HEK293 (cell line): Measurements from ENCODE around the gene PRTG.

Experiments
- KLF10 ChIP-seq: fragments of 450-650 bp; IDR thresholded peaks from 2 replicates; pipeline ENCODE4 v1.5.1; 2018; ENCODE audit warnings: missing biosample characterization, mild to moderate bottlenecking, missing genetic modification characterization
- SETDB1 ChIP-seq: IDR thresholded peaks from one replicate; pipeline ENCODE4 v1.6.1; 2017; ENCODE audit warnings: mild to moderate bottlenecking, low read length, moderate library complexity, mixed read lengths; ENCODE audit not compliant: insufficient read length
- TCF7L2 ChIP-seq: IDR thresholded peaks from 2 replicates; pipeline ENCODE4 v1.6.1; 2011; ENCODE audit warnings: low read depth, mild to moderate bottlenecking, inconsistent platforms, low read length, moderate library complexity, borderline replicate concordance
- ZNF175 ChIP-seq: fragments of 450-650 bp; formaldehyde crosslinking; IDR thresholded peaks from 2 replicates; pipeline ENCODE4 v1.5.1; 2016; ENCODE audit warnings: missing biosample characterization, missing genetic modification characterization
- ZNF19 ChIP-seq: fragments of 450-650 bp; formaldehyde crosslinking; IDR thresholded peaks from 2 replicates; pipeline ENCODE4; 2016; ENCODE audit warnings: missing biosample characterization, missing genetic modification characterization, low read depth
- ZNF350 ChIP-seq: fragments of 450-650 bp; formaldehyde crosslinking; IDR thresholded peaks from 2 replicates; pipeline ENCODE4 v1.5.0; 2017; ENCODE audit warnings: missing biosample characterization, mild to moderate bottlenecking, missing genetic modification characterization
- ZNF37A ChIP-seq: fragments of 450-650 bp; IDR thresholded peaks from 2 replicates; pipeline ENCODE4 v1.5.1; 2018; ENCODE audit warnings: missing biosample characterization, missing genetic modification characterization
- ZNF768 ChIP-seq: fragments of 450-650 bp; formaldehyde crosslinking; IDR thresholded peaks from 2 replicates; pipeline ENCODE4 v1.5.1; 2018; ENCODE audit warnings: missing biosample characterization, mild to moderate bottlenecking, missing genetic modification characterization
- TF ChIP-seq, protein P1 (sequence below): fragments of 450-650 bp; formaldehyde crosslinking; IDR thresholded peaks from 2 replicates; pipeline ENCODE4 v1.5.1; 2016; ENCODE audit warnings: missing biosample characterization, missing genetic modification characterization
- TF ChIP-seq, protein P2 (sequence below): fragments of 450-650 bp; formaldehyde crosslinking; IDR thresholded peaks from 2 replicates; pipeline ENCODE4 v1.5.1; 2016; ENCODE audit warnings: missing biosample characterization, missing genetic modification characterization, low read depth

DNA sequence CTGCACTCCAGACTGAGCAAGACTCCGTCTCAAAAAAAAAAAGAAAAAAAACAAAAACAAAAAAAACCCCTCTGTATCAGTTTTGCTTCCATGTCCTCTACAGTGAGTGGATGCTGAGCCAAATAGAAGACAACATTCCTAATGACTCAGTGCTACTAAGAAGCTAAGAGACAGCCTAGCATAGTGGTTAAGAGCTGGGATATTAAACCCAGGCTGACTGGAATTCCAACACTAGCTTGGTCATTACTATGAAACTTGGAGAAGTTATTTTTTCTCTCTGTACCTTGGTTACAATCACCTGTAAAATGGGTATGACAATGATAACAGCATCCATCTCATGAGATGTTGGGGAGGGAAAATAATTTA, 93.9 kb downstream of the PRTG start:
- TF ChIP-seq SETDB1 (no peak), KLF10 (no peak), ZNF37A (tag by site-specific recombination) (no peak), ZNF175 (tag by site-specific recombination) (no peak), ZNF350 (tag by site-specific recombination) (no peak), TCF7L2 (no peak), ZNF768 (tag by site-specific recombination) (no peak), ZNF19 (tag by site-specific recombination) (no peak)
- TF ChIP-seq, protein P1, sequence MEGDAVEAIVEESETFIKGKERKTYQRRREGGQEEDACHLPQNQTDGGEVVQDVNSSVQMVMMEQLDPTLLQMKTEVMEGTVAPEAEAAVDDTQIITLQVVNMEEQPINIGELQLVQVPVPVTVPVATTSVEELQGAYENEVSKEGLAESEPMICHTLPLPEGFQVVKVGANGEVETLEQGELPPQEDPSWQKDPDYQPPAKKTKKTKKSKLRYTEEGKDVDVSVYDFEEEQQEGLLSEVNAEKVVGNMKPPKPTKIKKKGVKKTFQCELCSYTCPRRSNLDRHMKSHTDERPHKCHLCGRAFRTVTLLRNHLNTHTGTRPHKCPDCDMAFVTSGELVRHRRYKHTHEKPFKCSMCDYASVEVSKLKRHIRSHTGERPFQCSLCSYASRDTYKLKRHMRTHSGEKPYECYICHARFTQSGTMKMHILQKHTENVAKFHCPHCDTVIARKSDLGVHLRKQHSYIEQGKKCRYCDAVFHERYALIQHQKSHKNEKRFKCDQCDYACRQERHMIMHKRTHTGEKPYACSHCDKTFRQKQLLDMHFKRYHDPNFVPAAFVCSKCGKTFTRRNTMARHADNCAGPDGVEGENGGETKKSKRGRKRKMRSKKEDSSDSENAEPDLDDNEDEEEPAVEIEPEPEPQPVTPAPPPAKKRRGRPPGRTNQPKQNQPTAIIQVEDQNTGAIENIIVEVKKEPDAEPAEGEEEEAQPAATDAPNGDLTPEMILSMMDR (tag by site-specific recombination): no peak
- TF ChIP-seq, protein P2, sequence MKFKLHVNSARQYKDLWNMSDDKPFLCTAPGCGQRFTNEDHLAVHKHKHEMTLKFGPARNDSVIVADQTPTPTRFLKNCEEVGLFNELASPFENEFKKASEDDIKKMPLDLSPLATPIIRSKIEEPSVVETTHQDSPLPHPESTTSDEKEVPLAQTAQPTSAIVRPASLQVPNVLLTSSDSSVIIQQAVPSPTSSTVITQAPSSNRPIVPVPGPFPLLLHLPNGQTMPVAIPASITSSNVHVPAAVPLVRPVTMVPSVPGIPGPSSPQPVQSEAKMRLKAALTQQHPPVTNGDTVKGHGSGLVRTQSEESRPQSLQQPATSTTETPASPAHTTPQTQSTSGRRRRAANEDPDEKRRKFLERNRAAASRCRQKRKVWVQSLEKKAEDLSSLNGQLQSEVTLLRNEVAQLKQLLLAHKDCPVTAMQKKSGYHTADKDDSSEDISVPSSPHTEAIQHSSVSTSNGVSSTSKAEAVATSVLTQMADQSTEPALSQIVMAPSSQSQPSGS (tag by site-specific recombination): no peak
